ENCODE data around the gene IDUA.

DNA sequence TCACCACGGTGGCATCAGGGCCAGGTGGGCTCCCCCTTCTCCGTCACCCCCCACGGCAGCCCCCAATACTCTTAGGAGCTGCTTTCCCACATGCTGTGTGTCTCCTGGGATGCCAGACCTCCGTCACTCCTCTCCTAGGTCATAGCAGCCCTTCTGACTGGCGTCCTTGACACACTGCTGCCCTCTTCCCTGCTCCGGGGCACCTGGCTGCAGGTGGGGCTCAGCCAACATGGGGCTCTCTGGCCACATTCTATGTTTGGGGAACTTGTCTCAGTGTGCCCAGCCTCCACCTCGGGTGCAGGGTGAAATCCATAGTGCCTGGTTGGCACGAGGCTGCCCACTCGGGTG is 40.8 kb upstream of the IDUA start:
- TF ChIP-seq CTCF (IDR thresholded peaks at IDR 0.05; ENCODE audit: insufficient read depth, low read length, poor library complexity, severe bottlenecking) (no peak), EZH2phosphoT487 (conservative IDR thresholded peaks at IDR 0.05; ENCODE audit: low read length) (no peak)

All from SU-DHL-6 (cell line).